ENCODE data around the gene DBH. TPM values are rescaled to one million over a fixed set of nuclear protein-coding genes. Genes with fewer than 3 reads are reported as not detected.

Gene DBH
- total RNA-seq, 1 donor from 2014 or later: 1.8 TPM

- TF ChIP-seq, protein P1, sequence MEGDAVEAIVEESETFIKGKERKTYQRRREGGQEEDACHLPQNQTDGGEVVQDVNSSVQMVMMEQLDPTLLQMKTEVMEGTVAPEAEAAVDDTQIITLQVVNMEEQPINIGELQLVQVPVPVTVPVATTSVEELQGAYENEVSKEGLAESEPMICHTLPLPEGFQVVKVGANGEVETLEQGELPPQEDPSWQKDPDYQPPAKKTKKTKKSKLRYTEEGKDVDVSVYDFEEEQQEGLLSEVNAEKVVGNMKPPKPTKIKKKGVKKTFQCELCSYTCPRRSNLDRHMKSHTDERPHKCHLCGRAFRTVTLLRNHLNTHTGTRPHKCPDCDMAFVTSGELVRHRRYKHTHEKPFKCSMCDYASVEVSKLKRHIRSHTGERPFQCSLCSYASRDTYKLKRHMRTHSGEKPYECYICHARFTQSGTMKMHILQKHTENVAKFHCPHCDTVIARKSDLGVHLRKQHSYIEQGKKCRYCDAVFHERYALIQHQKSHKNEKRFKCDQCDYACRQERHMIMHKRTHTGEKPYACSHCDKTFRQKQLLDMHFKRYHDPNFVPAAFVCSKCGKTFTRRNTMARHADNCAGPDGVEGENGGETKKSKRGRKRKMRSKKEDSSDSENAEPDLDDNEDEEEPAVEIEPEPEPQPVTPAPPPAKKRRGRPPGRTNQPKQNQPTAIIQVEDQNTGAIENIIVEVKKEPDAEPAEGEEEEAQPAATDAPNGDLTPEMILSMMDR (IDR thresholded peaks at IDR 0.05; ENCODE audit: partially characterized antibody, unreplicated experiment): no peak
- Mint-ChIP-seq H3K4me1 (ENCODE audit: low read depth, unreplicated experiment) (peaks cover 5% of the 10 kb centered on the region), H3K9me3 (ENCODE audit: unreplicated experiment) (peaks cover 5% of the 10 kb centered on the region), H3K27me3 (ENCODE audit: unreplicated experiment) (peaks cover 7% of the 10 kb centered on the region), H3K4me3 (ENCODE audit: unreplicated experiment) (no peak overlapping the region), H3K36me3 (ENCODE audit: unreplicated experiment) (peaks cover 5% of the 10 kb centered on the region), H3K27ac (ENCODE audit: unreplicated experiment) (no peak overlapping the region)
- DNase-seq: no peak
These were observed 45.8 kb upstream of the DBH start for GRCh38 chr9:133590231-133590855.

DNA sequence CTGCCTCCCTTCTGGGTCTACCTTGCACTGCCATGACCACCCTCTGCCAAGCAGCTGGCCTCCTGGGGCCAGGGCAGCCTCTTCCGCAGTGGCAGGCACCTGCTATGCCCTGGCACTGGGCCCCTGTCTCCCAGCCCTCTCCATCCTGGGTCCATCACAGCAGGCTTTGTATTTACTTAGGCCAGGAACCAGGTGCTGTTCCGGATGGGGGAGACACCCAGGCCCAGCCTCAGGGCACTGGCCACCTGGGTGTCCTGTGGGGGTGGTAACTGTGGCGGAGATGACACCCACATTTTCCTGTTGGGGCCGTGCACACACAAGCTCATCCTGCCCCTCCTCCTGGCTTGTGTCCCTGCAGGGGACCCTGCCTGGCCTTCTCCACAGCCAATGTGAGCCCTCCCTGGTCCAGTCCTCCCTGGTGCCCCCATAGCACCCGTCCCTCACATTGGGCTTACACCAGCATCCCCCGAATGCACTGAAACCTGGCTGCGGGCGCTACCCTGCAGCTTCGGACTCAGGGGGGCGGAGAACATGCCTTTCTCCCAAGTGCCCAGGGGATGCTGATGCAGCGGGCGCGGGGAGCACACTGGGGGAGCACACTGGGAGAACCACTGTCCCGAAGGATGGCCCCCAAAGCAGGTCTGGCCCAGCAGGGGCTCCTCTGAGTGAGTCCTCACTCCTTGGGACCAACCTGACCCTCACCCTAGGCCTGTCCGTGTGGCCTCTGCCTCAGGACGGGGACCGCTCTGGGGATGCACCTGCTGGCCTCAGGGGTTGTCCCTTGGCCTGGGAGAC is 44.9 kb upstream of the DBH start:
- H3K9me3 Mint-ChIP-seq (ENCODE audit: unreplicated experiment): peaks cover 8% of the 10 kb centered on the region
- H3K27ac Mint-ChIP-seq (ENCODE audit: unreplicated experiment): no peak overlapping the region
- H3K4me3 Mint-ChIP-seq (ENCODE audit: unreplicated experiment): no peak overlapping the region
- peaks cover 14% of the 10 kb centered on the region for H3K36me3 Mint-ChIP-seq (ENCODE audit: unreplicated experiment)
- no peak for DNase-seq
- no peaks in the 10 kb centered on the region for H3K4me1 Mint-ChIP-seq (ENCODE audit: low read depth, unreplicated experiment)
- TF ChIP-seq, protein P1 (IDR thresholded peaks at IDR 0.05; ENCODE audit: partially characterized antibody, unreplicated experiment): no peak
- H3K27me3 Mint-ChIP-seq (ENCODE audit: unreplicated experiment): peaks cover 12% of the 10 kb centered on the region

DNA sequence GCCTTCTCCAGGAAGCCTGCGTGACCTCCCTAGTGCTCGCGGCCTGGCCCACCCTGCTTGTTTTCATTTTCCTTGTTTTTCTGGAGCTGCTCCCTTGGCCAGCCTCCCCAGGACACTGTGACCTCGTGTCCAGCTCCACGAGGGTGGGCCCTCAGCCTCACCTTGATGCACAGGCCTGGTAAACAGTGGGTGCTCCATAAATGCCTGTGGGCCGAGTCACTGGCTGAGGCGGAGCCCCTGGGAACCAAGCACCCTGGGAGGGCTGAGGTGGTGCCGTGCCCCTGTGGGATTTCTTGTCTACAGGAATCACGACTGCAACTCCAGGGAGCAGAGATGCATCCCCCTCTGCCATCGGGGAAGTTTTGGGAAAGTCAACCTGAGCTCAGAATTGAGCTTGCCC is 44.2 kb upstream of the DBH start:
- peaks cover 17% of the 10 kb centered on the region for H3K36me3 Mint-ChIP-seq (ENCODE audit: unreplicated experiment)

GRCh38 chr9:133592731-133593409 is 43.3 kb upstream of the DBH start:
- H3K27ac Mint-ChIP-seq (ENCODE audit: unreplicated experiment): no peak overlapping the region
- no peak overlapping the region for H3K4me3 Mint-ChIP-seq (ENCODE audit: unreplicated experiment)
- DNase-seq: no peak
- peaks cover 15% of the 10 kb centered on the region for H3K9me3 Mint-ChIP-seq (ENCODE audit: unreplicated experiment)
- H3K36me3 Mint-ChIP-seq (ENCODE audit: unreplicated experiment): peaks cover 26% of the 10 kb centered on the region
- TF ChIP-seq, protein P1 (IDR thresholded peaks at IDR 0.05; ENCODE audit: partially characterized antibody, unreplicated experiment): no peak
- peaks cover 16% of the 10 kb centered on the region for H3K27me3 Mint-ChIP-seq (ENCODE audit: unreplicated experiment)
- H3K4me1 Mint-ChIP-seq (ENCODE audit: low read depth, unreplicated experiment): no peaks in the 10 kb centered on the region

More for the DNA sequence above, 44.2 kb upstream of the DBH start:
- H3K27me3 Mint-ChIP-seq (ENCODE audit: unreplicated experiment): peaks cover 13% of the 10 kb centered on the region
- peaks cover 10% of the 10 kb centered on the region for H3K9me3 Mint-ChIP-seq (ENCODE audit: unreplicated experiment)
- no peak overlapping the region for H3K27ac Mint-ChIP-seq (ENCODE audit: unreplicated experiment)
- no peak overlapping the region for H3K4me3 Mint-ChIP-seq (ENCODE audit: unreplicated experiment)
- no peaks in the 10 kb centered on the region for H3K4me1 Mint-ChIP-seq (ENCODE audit: low read depth, unreplicated experiment)
- TF ChIP-seq, protein P1 (IDR thresholded peaks at IDR 0.05; ENCODE audit: partially characterized antibody, unreplicated experiment): no peak
- DNase-seq: no peak

Data from glutamatergic neuron (in vitro differentiated cells).